ENCODE data around the gene KRT5.

GRCh38 chr12:52530366-52530765, 10.2 kb upstream of the KRT5 start:
- TF ChIP-seq NFIC (IDR thresholded peaks at IDR 0.05) = no peak
- no peak for TF ChIP-seq MAX (IDR thresholded peaks at IDR 0.05)
- TF ChIP-seq CREB1 (IDR thresholded peaks at IDR 0.05; ENCODE audit: low read depth) = no peak
- no peak for TF ChIP-seq EGR1 (IDR thresholded peaks at IDR 0.05)
- TF ChIP-seq EP300 (IDR thresholded peaks at IDR 0.05; ENCODE audit: borderline replicate concordance) = no peak
- TF ChIP-seq TAF1 (IDR thresholded peaks at IDR 0.05; ENCODE audit: low read depth) = no peak
- no peak for TF ChIP-seq RAD21 (IDR thresholded peaks at IDR 0.05; ENCODE audit: low read depth)
- TF ChIP-seq YY1 (IDR thresholded peaks at IDR 0.05; ENCODE audit: low read depth) = peak; percentile 42; the same call in 1 of the 2 replicates
- no peak for TF ChIP-seq TCF12 (IDR thresholded peaks at IDR 0.05; ENCODE audit: low read depth)
- TF ChIP-seq, protein P1, sequence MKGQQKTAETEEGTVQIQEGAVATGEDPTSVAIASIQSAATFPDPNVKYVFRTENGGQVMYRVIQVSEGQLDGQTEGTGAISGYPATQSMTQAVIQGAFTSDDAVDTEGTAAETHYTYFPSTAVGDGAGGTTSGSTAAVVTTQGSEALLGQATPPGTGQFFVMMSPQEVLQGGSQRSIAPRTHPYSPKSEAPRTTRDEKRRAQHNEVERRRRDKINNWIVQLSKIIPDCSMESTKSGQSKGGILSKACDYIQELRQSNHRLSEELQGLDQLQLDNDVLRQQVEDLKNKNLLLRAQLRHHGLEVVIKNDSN (IDR thresholded peaks at IDR 0.05) = no peak
- no peak for TF ChIP-seq TEAD4 (IDR thresholded peaks at IDR 0.05)
- no peak for TF ChIP-seq FOXM1 (IDR thresholded peaks at IDR 0.05; ENCODE audit: borderline replicate concordance, low read depth)
- TF ChIP-seq CEBPB (IDR thresholded peaks at IDR 0.05) = no peak
- TF ChIP-seq ZBTB7A (IDR thresholded peaks at IDR 0.05; ENCODE audit: low read depth) = no peak

Measured in Ishikawa (cell line).